ENCODE results near the gene ACTN1.
"Not testable (repeated sequence)": the region's sequence is repeated elsewhere in the genome, so short reads cannot be mapped to it uniquely, and the experiment has no call there.

Gene ACTN1

GRCh38 chr14:68979021-68979721 is at the start of gene ACTN1:
Gene ACTN1 (minus strand): TSS chr14:68979302. CDS start chr14:68979056, 246 bp downstream.
- peak; percentile 89 for DNase-seq

GRCh38 chr14:69027242-69027913 is 48.3 kb upstream of the ACTN1 start:
- DNase-seq, result no peak

GRCh38 chr14:69023035-69023434 is 43.9 kb upstream of the ACTN1 start:
- DNase-seq, result no peak

GRCh38 chr14:69022093-69022492 is 43.0 kb upstream of the ACTN1 start:
- not testable (repeated sequence) for DNase-seq

- no peak for DNase-seq
These were observed 38.6 kb upstream of the ACTN1 start for GRCh38 chr14:69017706-69018105.

- no peak for DNase-seq
These were observed 35.7 kb upstream of the ACTN1 start for GRCh38 chr14:69014829-69015259.

- peak; percentile 50 for DNase-seq
These were observed 35.1 kb upstream of the ACTN1 start for GRCh38 chr14:69013943-69014782.

- no peak for DNase-seq
These were observed 33.3 kb upstream of the ACTN1 start for GRCh38 chr14:69012256-69012953.

GRCh38 chr14:69010648-69011047 is 31.5 kb upstream of the ACTN1 start:
- DNase-seq, result no peak

- DNase-seq, result no peak
These were observed 29.4 kb upstream of the ACTN1 start for GRCh38 chr14:69008421-69008884.

GRCh38 chr14:69006346-69006745 is 27.2 kb upstream of the ACTN1 start:
- DNase-seq, result no peak

GRCh38 chr14:69005432-69006148 is 26.5 kb upstream of the ACTN1 start:
- DNase-seq, result peak; percentile 20

GRCh38 chr14:69004731-69005431 is 25.8 kb upstream of the ACTN1 start:
- no peak for DNase-seq

GRCh38 chr14:69003626-69004025 is 24.5 kb upstream of the ACTN1 start:
- no peak for DNase-seq

GRCh38 chr14:69002069-69002468 is 23.0 kb upstream of the ACTN1 start:
- DNase-seq, result no peak

- no peak for DNase-seq
These were observed 22.3 kb upstream of the ACTN1 start for GRCh38 chr14:69001375-69001774.

- no peak for DNase-seq
These were observed 19.0 kb upstream of the ACTN1 start for GRCh38 chr14:68998062-68998461.

GRCh38 chr14:68995731-68996130 is 16.6 kb upstream of the ACTN1 start:
- no peak for DNase-seq

GRCh38 chr14:68994056-68994455 is 15.0 kb upstream of the ACTN1 start:
- no peak for DNase-seq

- DNase-seq, result no peak
These were observed 8.5 kb upstream of the ACTN1 start for GRCh38 chr14:68987653-68988036.

- DNase-seq, result no peak
These were observed 8.0 kb upstream of the ACTN1 start for GRCh38 chr14:68986926-68987652.
